ENCODE measurements around the gene NFATC4.

NFATC4 gene

GRCh38 chr14:24390701-24391468 is 22.9 kb downstream of the NFATC4 start:
- DNase-seq = no peak

- no peak for DNase-seq
Observed at GRCh38 chr14:24392325-24393091, 24.5 kb downstream of the NFATC4 start.

- peak in 1 of 5 donors; percentile 6 for DNase-seq
Observed at GRCh38 chr14:24394275-24394674, 26.3 kb downstream of the NFATC4 start.

GRCh38 chr14:24395609-24396582 is 27.9 kb downstream of the NFATC4 start:
- DNase-seq = no peak

GRCh38 chr14:24397639-24398292 is 29.8 kb downstream of the NFATC4 start:
- no peak for DNase-seq

GRCh38 chr14:24398293-24398652 is 30.3 kb downstream of the NFATC4 start:
- DNase-seq = no peak

- peak in 4 of 5 donors; percentile 10 to 37 (median 23) for DNase-seq
Observed at GRCh38 chr14:24398653-24399446, 30.9 kb downstream of the NFATC4 start, which contains the start of gene NYNRIN. Gene NYNRIN, plus strand, starts transcription at chr14:24399003. Its CDS starts 244 bp downstream, at chr14:24399247.

- DNase-seq = no peak
Observed at GRCh38 chr14:24399447-24399822, 31.5 kb downstream of the NFATC4 start.

- no peak for DNase-seq
Observed at GRCh38 chr14:24399999-24400718, 32.2 kb downstream of the NFATC4 start.

- DNase-seq = no peak
Observed at GRCh38 chr14:24401810-24402702, 34.1 kb downstream of the NFATC4 start.

GRCh38 chr14:24403294-24403998 is 35.5 kb downstream of the NFATC4 start:
- DNase-seq = no peak

GRCh38 chr14:24404814-24405213 is 36.8 kb downstream of the NFATC4 start:
- DNase-seq = no peak

GRCh38 chr14:24406416-24406815 is 38.4 kb downstream of the NFATC4 start:
- no peak for DNase-seq

GRCh38 chr14:24407608-24408325 is 39.8 kb downstream of the NFATC4 start:
- DNase-seq = no peak

GRCh38 chr14:24408764-24409163 is 40.8 kb downstream of the NFATC4 start:
- no peak for DNase-seq

- no peak for DNase-seq
Observed at GRCh38 chr14:24409192-24409591, 41.2 kb downstream of the NFATC4 start.

- no peak for DNase-seq
Observed at GRCh38 chr14:24409956-24410355, 42.0 kb downstream of the NFATC4 start.
